ENCODE results near the gene EXOC4.

Gene EXOC4

GRCh38 chr7:133573554-133574265 lies 320.8 kb downstream of the EXOC4 start:
- no peak overlapping the region for H3K4me3 ChIP-seq (ENCODE audit: low read length)
- no peak overlapping the region for H3K9ac ChIP-seq (ENCODE audit: low read length)
- peaks cover 37% of the 10 kb centered on the region for H3K4me1 ChIP-seq (ENCODE audit: control insufficient read depth, insufficient read depth, low read length)
- no peak for DNase-seq (ENCODE audit: low read depth)
- no peaks in the 10 kb centered on the region for H3K36me3 ChIP-seq (ENCODE audit: control insufficient read depth, insufficient read depth, low read length, severe bottlenecking)
- H3K27me3 ChIP-seq (replicated peaks; ENCODE audit: control insufficient read depth, insufficient read depth, low read length), result no peaks in the 10 kb centered on the region
- no peaks in the 10 kb centered on the region for H3K9me3 ChIP-seq (ENCODE audit: control insufficient read depth, low read length)

- Histone ChIP-seq H3K9me3 (ENCODE audit: control insufficient read depth, low read length) (no peaks in the 10 kb centered on the region), H3K27me3 (replicated peaks; ENCODE audit: control insufficient read depth, insufficient read depth, low read length) (no peaks in the 10 kb centered on the region), H3K36me3 (ENCODE audit: control insufficient read depth, insufficient read depth, low read length, severe bottlenecking) (no peaks in the 10 kb centered on the region), H3K4me3 (ENCODE audit: low read length) (no peak overlapping the region), H3K9ac (ENCODE audit: low read length) (no peak overlapping the region), H3K4me1 (ENCODE audit: control insufficient read depth, insufficient read depth, low read length) (peaks cover 25% of the 10 kb centered on the region)
- peak; percentile 56 for DNase-seq (ENCODE audit: low read depth)
These were observed 323.0 kb downstream of the EXOC4 start for GRCh38 chr7:133575726-133576440.

GRCh38 chr7:133576612-133577168 lies 323.8 kb downstream of the EXOC4 start:
- no peak for DNase-seq (ENCODE audit: low read depth)
- Histone ChIP-seq H3K4me1 (ENCODE audit: control insufficient read depth, insufficient read depth, low read length) (peaks cover 18% of the 10 kb centered on the region), H3K27me3 (replicated peaks; ENCODE audit: control insufficient read depth, insufficient read depth, low read length) (no peaks in the 10 kb centered on the region), H3K9me3 (ENCODE audit: control insufficient read depth, low read length) (no peaks in the 10 kb centered on the region), H3K36me3 (ENCODE audit: control insufficient read depth, insufficient read depth, low read length, severe bottlenecking) (no peaks in the 10 kb centered on the region), H3K9ac (ENCODE audit: low read length) (no peak overlapping the region), H3K4me3 (ENCODE audit: low read length) (no peak overlapping the region)

DNA sequence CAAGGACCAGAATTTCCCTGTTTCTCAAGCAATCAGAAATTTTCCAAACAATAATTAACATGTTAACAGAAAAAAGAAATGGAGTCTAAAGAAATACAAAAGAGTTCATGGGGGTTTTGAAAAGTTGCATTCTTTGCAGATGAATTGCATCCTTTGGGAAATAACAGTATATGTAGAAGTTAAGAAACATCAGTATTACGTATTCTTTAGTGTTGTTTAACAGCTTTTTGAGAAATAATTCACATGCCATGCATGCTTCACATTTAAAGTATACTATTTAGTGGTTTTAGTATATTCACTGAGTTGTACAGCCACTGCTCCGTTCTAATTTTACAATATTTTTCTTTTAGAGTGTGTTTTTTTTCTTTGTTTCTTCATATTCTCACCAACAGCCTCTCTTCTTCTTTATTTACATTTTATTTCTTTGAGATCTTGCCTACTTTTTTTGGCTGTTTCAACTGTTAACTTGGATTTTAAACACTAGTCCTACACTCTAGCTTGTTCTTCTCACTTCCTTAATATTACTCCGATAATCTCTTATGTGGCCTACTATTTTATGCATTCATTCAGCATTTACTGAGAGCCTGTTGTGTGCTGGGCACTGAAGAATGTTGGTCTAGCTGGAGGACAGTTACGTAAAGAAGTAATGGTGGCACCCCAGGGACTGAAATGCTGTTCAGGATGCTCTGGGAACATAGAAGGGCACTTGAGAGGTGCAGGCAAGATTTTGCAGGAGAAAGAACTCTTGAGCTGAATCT lies 330.1 kb downstream of the EXOC4 start:
- peak overlapping the region; percentile 34 for H3K9ac ChIP-seq (ENCODE audit: low read length)
- peak; percentile 93 for DNase-seq (ENCODE audit: low read depth)
- no peaks in the 10 kb centered on the region for H3K27me3 ChIP-seq (replicated peaks; ENCODE audit: control insufficient read depth, insufficient read depth, low read length)
- H3K9me3 ChIP-seq (ENCODE audit: control insufficient read depth, low read length), result no peaks in the 10 kb centered on the region
- H3K4me1 ChIP-seq (ENCODE audit: control insufficient read depth, insufficient read depth, low read length), result peaks cover 27% of the 10 kb centered on the region
- no peaks in the 10 kb centered on the region for H3K36me3 ChIP-seq (ENCODE audit: control insufficient read depth, insufficient read depth, low read length, severe bottlenecking)
- no peak overlapping the region for H3K4me3 ChIP-seq (ENCODE audit: low read length)

DNA sequence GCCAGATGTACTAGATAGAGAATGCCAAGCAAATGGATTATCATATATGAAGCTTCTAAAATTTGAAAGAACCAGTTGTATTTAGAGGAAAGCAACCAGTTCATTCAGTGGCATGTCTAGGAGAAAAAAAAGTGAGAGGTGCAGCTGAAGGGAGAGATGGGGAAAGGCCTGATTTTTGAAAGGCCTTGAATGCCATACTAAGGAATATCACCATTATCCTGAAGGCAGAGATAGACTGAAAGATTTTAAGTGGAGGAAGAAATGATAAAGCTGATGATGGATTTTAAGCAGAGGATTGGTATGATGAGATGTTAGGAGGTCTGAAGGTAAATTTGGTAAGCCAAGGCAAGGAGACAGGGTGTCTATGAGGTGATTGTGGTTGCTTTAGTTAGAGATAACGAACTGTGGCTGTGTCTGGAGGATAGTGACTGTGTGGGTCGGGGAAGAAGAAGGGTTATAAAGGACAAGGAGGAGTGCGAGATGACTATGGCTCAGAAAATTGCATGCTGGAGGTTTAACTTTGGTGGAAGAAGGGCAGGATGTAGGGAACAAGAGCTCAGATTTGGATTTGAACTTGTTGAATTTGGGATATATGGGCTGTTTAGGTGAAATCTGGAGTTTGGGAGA lies 330.8 kb downstream of the EXOC4 start:
- peak overlapping the region; percentile 34 for H3K9ac ChIP-seq (ENCODE audit: low read length)
- no peak overlapping the region for H3K4me3 ChIP-seq (ENCODE audit: low read length)
- no peaks in the 10 kb centered on the region for H3K27me3 ChIP-seq (replicated peaks; ENCODE audit: control insufficient read depth, insufficient read depth, low read length)
- no peaks in the 10 kb centered on the region for H3K36me3 ChIP-seq (ENCODE audit: control insufficient read depth, insufficient read depth, low read length, severe bottlenecking)
- H3K4me1 ChIP-seq (ENCODE audit: control insufficient read depth, insufficient read depth, low read length), result peaks cover 27% of the 10 kb centered on the region
- H3K9me3 ChIP-seq (ENCODE audit: control insufficient read depth, low read length), result no peaks in the 10 kb centered on the region
- no peak for DNase-seq (ENCODE audit: low read depth)

DNA sequence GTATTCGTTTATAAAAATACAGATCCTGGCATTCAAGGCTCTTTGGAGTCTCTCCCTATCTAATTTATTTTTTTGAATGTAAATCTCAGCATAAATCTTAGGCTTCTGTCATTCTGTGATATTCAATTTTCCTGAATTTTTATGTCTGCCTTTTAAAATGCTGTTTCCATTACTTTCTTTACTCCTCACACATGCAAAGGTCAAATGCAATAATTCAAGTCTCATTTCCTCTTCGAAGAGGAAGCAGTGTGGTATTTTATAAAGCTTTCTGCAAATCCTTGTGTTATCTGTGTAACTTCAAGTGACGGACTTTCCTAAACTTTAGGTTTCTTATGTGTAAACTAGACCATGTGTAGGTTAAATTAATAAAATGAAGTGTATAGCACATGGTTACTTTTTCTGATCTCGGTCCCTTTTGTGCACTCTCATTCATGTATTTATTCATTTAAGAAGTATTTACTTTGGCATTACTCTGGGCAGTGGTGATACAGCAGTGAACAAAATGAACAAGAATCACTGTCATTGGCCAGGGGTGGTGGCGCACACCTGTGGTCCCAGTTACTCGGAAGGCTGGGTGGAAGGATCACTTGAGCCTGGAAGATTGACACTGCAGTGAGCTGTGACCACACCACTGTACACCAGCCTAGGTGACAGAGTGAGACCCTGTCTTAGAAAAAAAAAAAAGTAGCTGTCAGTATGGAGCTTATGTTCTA lies 332.2 kb downstream of the EXOC4 start:
- no peaks in the 10 kb centered on the region for H3K27me3 ChIP-seq (replicated peaks; ENCODE audit: control insufficient read depth, insufficient read depth, low read length)

DNA sequence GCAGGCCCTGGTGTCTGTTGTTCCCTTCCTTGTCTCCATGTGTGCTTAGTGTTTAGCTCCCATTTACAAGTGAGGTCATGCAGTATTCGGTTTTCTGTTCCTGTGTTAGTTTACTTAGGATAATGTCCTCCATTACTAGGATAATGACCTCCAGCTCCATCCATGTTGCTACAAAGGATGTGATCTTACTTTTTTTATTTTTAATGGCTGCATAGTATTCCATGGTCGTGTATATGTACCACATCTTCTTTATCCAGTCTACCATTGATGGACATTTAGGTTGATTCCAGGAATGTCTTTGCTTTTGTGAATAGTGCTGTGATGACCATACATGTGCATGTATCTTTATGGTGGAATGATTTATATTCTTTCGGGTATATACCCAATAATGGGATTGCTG lies 333.4 kb downstream of the EXOC4 start:
- H3K4me1 ChIP-seq (ENCODE audit: control insufficient read depth, insufficient read depth, low read length), result peaks cover 27% of the 10 kb centered on the region
- no peaks in the 10 kb centered on the region for H3K36me3 ChIP-seq (ENCODE audit: control insufficient read depth, insufficient read depth, low read length, severe bottlenecking)
- H3K27me3 ChIP-seq (replicated peaks; ENCODE audit: control insufficient read depth, insufficient read depth, low read length), result no peaks in the 10 kb centered on the region
- H3K9ac ChIP-seq (ENCODE audit: low read length), result no peak overlapping the region
- H3K9me3 ChIP-seq (ENCODE audit: control insufficient read depth, low read length), result no peaks in the 10 kb centered on the region
- H3K4me3 ChIP-seq (ENCODE audit: low read length), result no peak overlapping the region
- no peak for DNase-seq (ENCODE audit: low read depth)

More for the DNA sequence above, 332.2 kb downstream of the EXOC4 start:
- no peak for DNase-seq (ENCODE audit: low read depth)
- H3K9me3 ChIP-seq (ENCODE audit: control insufficient read depth, low read length), result no peaks in the 10 kb centered on the region
- H3K36me3 ChIP-seq (ENCODE audit: control insufficient read depth, insufficient read depth, low read length, severe bottlenecking), result no peaks in the 10 kb centered on the region
- H3K4me1 ChIP-seq (ENCODE audit: control insufficient read depth, insufficient read depth, low read length), result peaks cover 27% of the 10 kb centered on the region
- H3K9ac ChIP-seq (ENCODE audit: low read length), result no peak overlapping the region
- no peak overlapping the region for H3K4me3 ChIP-seq (ENCODE audit: low read length)

- Histone ChIP-seq H3K9me3 (ENCODE audit: control insufficient read depth, low read length) (no peaks in the 10 kb centered on the region), H3K36me3 (ENCODE audit: control insufficient read depth, insufficient read depth, low read length, severe bottlenecking) (no peaks in the 10 kb centered on the region), H3K4me1 (ENCODE audit: control insufficient read depth, insufficient read depth, low read length) (peaks cover 15% of the 10 kb centered on the region), H3K27me3 (replicated peaks; ENCODE audit: control insufficient read depth, insufficient read depth, low read length) (no peaks in the 10 kb centered on the region), H3K4me3 (ENCODE audit: low read length) (no peak overlapping the region), H3K9ac (ENCODE audit: low read length) (no peak overlapping the region)
- no peak for DNase-seq (ENCODE audit: low read depth)
These were observed 335.0 kb downstream of the EXOC4 start for GRCh38 chr7:133587903-133588302.

DNA sequence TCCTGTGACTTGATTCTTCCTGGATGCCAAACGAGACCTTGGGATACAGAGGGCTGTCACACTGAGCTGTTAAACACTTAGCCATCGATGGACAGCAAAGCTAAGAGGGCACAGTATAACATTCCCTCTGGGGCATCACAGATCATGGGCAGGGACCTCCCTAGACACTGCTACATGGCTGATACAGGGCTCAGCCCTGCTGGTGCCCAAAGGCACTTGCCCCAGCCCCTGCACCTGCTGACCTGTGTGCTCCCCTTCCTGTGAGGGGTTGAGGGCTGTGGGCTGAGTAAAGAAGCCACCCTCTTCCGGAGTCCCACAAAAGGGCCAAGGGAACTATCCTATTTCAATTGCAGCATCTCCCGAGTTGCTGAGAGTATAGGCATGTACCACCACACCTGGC lies 337.9 kb downstream of the EXOC4 start:
- Histone ChIP-seq H3K9me3 (ENCODE audit: control insufficient read depth, low read length) (no peaks in the 10 kb centered on the region), H3K9ac (ENCODE audit: low read length) (no peak overlapping the region), H3K36me3 (ENCODE audit: control insufficient read depth, insufficient read depth, low read length, severe bottlenecking) (no peaks in the 10 kb centered on the region), H3K4me1 (ENCODE audit: control insufficient read depth, insufficient read depth, low read length) (no peaks in the 10 kb centered on the region), H3K4me3 (ENCODE audit: low read length) (no peak overlapping the region), H3K27me3 (replicated peaks; ENCODE audit: control insufficient read depth, insufficient read depth, low read length) (no peaks in the 10 kb centered on the region)
- no peak for DNase-seq (ENCODE audit: low read depth)

GRCh38 chr7:133591704-133592340 lies 338.9 kb downstream of the EXOC4 start:
- no peak for DNase-seq (ENCODE audit: low read depth)
- Histone ChIP-seq H3K4me1 (ENCODE audit: control insufficient read depth, insufficient read depth, low read length) (no peaks in the 10 kb centered on the region), H3K36me3 (ENCODE audit: control insufficient read depth, insufficient read depth, low read length, severe bottlenecking) (no peaks in the 10 kb centered on the region), H3K9ac (ENCODE audit: low read length) (no peak overlapping the region), H3K4me3 (ENCODE audit: low read length) (no peak overlapping the region), H3K27me3 (replicated peaks; ENCODE audit: control insufficient read depth, insufficient read depth, low read length) (no peaks in the 10 kb centered on the region), H3K9me3 (ENCODE audit: control insufficient read depth, low read length) (no peaks in the 10 kb centered on the region)

Data from adipocyte (in vitro differentiated cells).